K562 (cell line): Measurements from ENCODE around the gene TK1. TPM values are rescaled to one million over a fixed set of nuclear protein-coding genes. Genes with fewer than 3 reads are reported as not detected.

Experiments
- ATAC-seq: fragments of 200-7000 bp; cut with Tn5 transposase; 3 replicates; pipeline ENCODE4 v1.9.1; 2020; ENCODE audit warnings: moderate library complexity
- BruUV-seq: library from RNA; stranded (reverse); fragments of 400-500 nt; replicated peaks from 2 replicates; lab custom pipeline; 2021; lab: Mats Ljungman, UMichigan
- CTCF ChIA-PET: fragments of 300-600 bp; formaldehyde crosslinking; extraction: SDS; loops from one replicate; lab custom pipeline; 2021; ENCODE audit warnings: low intra/inter-chr PET ratio; lab: Yijun Ruan, JAX
- POLR2A ChIA-PET: fragments of 300-600, 350-650 bp; sonication (Branson Sonifier 250); formaldehyde crosslinking; extraction: SDS; loops from one replicate; lab custom pipeline; 2021; ENCODE audit warnings: antibody characterized with exemption, inconsistent platforms; lab: Yijun Ruan, JAX
- DNase-seq, 4 experiments: peaks; one replicate each; pipeline versions ENCODE4 v3.0.0 to v3.0.0-alpha.2; 2011 to 2018; ENCODE audit warnings: low spot score in 3 of 4, mixed read lengths in 3 of 4; ENCODE audit errors: extremely low read depth in 1 of 4
- FAIRE-seq: peaks from 2 replicates; lab custom pipeline; 2011; peaks lifted over from hg19 to GRCh38; lab: Jason Lieb, UNC
- H2AFZ ChIP-seq: 2 replicates; pipeline ENCODE4 v1.6.0; 2011; ENCODE audit warnings: low read depth, low read length, control low read depth, inconsistent platforms
- H3K27ac ChIP-seq: fragments of 200-600 bp; 3 replicates; pipeline ENCODE4 v1.8.0; 2011; ENCODE audit warnings: low read depth, mild to moderate bottlenecking, control low read depth, inconsistent platforms, low read length, moderate library complexity, mixed read lengths; ENCODE audit errors: extremely low read depth
- H3K27me3 ChIP-seq, 2 experiments: fragments of 300-600 bp in 1 of 2; 2 replicates in 1 of 2; 3 replicates in 1 of 2; pipeline versions ENCODE4 v1.6.0 to v1.8.0; 2011; ENCODE audit warnings: inconsistent platforms in 2 of 2, low read length in 2 of 2, mild to moderate bottlenecking in 1 of 2, mixed read lengths in 1 of 2, moderate library complexity in 1 of 2; ENCODE audit not compliant: control insufficient read depth in 2 of 2, insufficient read depth in 2 of 2
- H3K36me3 ChIP-seq: fragments of 300-600 bp; 3 replicates; pipeline ENCODE4 v1.8.0; 2011; ENCODE audit warnings: mild to moderate bottlenecking, low read length, inconsistent platforms; ENCODE audit not compliant: control insufficient read depth, insufficient read depth
- H3K4me1 ChIP-seq, 2 experiments: fragments of 200-600 bp in 1 of 2; replicated peaks in 1 of 2; 2 replicates in 1 of 2; 3 replicates in 1 of 2; pipeline versions ENCODE4 v1.5.1 to v1.8.0; 2011; ENCODE audit warnings: inconsistent platforms in 2 of 2, low read length in 2 of 2, mild to moderate bottlenecking in 1 of 2, mixed read lengths in 1 of 2, moderate library complexity in 1 of 2; ENCODE audit not compliant: control insufficient read depth in 2 of 2, insufficient read depth in 2 of 2
- H3K4me2 ChIP-seq: 2 replicates; pipeline ENCODE4 v1.6.1; 2011; ENCODE audit warnings: low read length, control low read depth, inconsistent platforms, mixed read lengths; ENCODE audit not compliant: insufficient read depth
- H3K4me3 ChIP-seq: fragments of 200-600 bp; sonication (generic), shearing (Covaris generic); 2 replicates; pipeline ENCODE4 v1.5.1; 2016; ENCODE audit warnings: control low read depth, inconsistent platforms
- H3K79me2 ChIP-seq: fragments of 200-600 bp; 3 replicates; pipeline ENCODE4 v1.8.0; 2011; ENCODE audit warnings: low read length, inconsistent platforms; ENCODE audit not compliant: control insufficient read depth, insufficient read depth
- H3K9ac ChIP-seq, 2 experiments: 2 replicates each; pipeline versions ENCODE4 v1.6.0 to v1.6.1; 2011; ENCODE audit warnings: low read depth in 2 of 2, low read length in 2 of 2, control low read depth in 1 of 2, inconsistent platforms in 1 of 2, mild to moderate bottlenecking in 1 of 2, mixed read lengths in 1 of 2; ENCODE audit not compliant: insufficient read depth in 1 of 2
- H3K9me1 ChIP-seq: one replicate; pipeline ENCODE4 v1.6.0; 2011; ENCODE audit warnings: inconsistent platforms, mild to moderate bottlenecking, low read length, moderate library complexity; ENCODE audit not compliant: control insufficient read depth, insufficient read depth
- H3K9me3 ChIP-seq: replicated peaks from 2 replicates; pipeline ENCODE4 v1.5.1; 2011; ENCODE audit warnings: low read depth, low read length, inconsistent platforms; ENCODE audit not compliant: control insufficient read depth, insufficient read depth
- H4K20me1 ChIP-seq: replicated peaks from 2 replicates; pipeline ENCODE4 v1.6.1; 2011; ENCODE audit warnings: low read length, inconsistent platforms, mixed read lengths; ENCODE audit not compliant: control insufficient read depth, insufficient read depth
- MED1 ChIP-seq: sonication (generic); formaldehyde crosslinking; IDR thresholded peaks from 2 replicates; pipeline ENCODE4 v1.8.1; 2023; ENCODE audit warnings: missing genetic modification reagents, borderline replicate concordance
- PCBP1 ChIP-seq: fragments of 200-400 bp; formaldehyde crosslinking; IDR thresholded peaks from 2 replicates; pipeline ENCODE4 v1.6.1; 2018; ENCODE audit warnings: mild to moderate bottlenecking, low read depth, low read length; ENCODE audit not compliant: poor library complexity, severe bottlenecking
- POLR2H ChIP-seq: IDR thresholded peaks from 2 replicates; pipeline ENCODE4 v1.6.1; 2016; ENCODE audit warnings: missing genetic modification characterization, low read depth, mild to moderate bottlenecking, control low read depth, missing compliant biosample characterization, moderate library complexity
- PRMT5 ChIP-seq: sonication (generic); formaldehyde crosslinking; IDR thresholded peaks from 2 replicates; pipeline ENCODE4 v1.5.0; 2020; ENCODE audit warnings: missing genetic modification reagents
- TAF15 ChIP-seq: fragments of 200-400 bp; formaldehyde crosslinking; IDR thresholded peaks from 2 replicates; pipeline ENCODE4 v1.6.1; 2017; ENCODE audit warnings: mild to moderate bottlenecking, low read depth, low read length, moderate library complexity
- TCF7 ChIP-seq: sonication (generic); IDR thresholded peaks from 2 replicates; pipeline ENCODE4 v1.6.1; 2016; ENCODE audit warnings: antibody characterized with exemption, borderline replicate concordance
- ZNF354B ChIP-seq: fragments of 250-450 bp; sonication (Bioruptor Pico); IDR thresholded peaks from 2 replicates; pipeline ENCODE4 v1.4.0; 2020
- WGBS: fragments of 100-300 bp; shearing (Covaris generic); methylation state at CpG from one replicate; pipeline ENCODE4 v1.1.6; 2016; ENCODE audit warnings: low coverage, mixed read lengths; ENCODE audit not compliant: insufficient coverage; ENCODE audit errors: missing lambda C conversion rate; 5-methylcytosine and 5-hydroxymethylcytosine counted together
- in situ Hi-C: fragments of 300-500 bp; cut with MboI; formaldehyde crosslinking; loops from 4 replicates; pipeline ENCODE4 v1.15.0; 2018; ENCODE audit warnings: inconsistent platforms, mixed read lengths
- intact Hi-C: fragments of 100-400 bp; cut with micrococcal nuclease; formaldehyde crosslinking; loops from 2 replicates; pipeline ENCODE4 v1.14.2; 2022
- polyA plus RNA-seq, 8 experiments: library from polyadenylated mRNA; depleted of rRNA in 4 of 8; stranded (reverse) in 5 of 8; unstranded in 3 of 8; fragments of >200 nt; fragmentation: Nextera tagmentation in 2 of 8; fragmentation: Illumina TruSeq in 1 of 8; extraction: Ambion mirVana in 2 of 8; extraction: Trizol in 1 of 8; gene quantifications; 2 replicates each; pipeline versions ENCODE4 v1.2.1 to v1.2.3, GENCODE V29; 2011 to 2014; ENCODE audit warnings: inconsistent platforms in 1 of 8, missing spikeins in 1 of 8
- total RNA-seq, 7 experiments: library from RNA; depleted of rRNA in 6 of 7; stranded (reverse); fragments of >200 nt in 6 of 7; fragmentation: Illumina TruSeq in 2 of 7; extraction: Trizol in 2 of 7; gene quantifications; 2 replicates each; pipeline versions ENCODE4 v1.2.1 to v1.2.3, GENCODE V29; 2011 to 2021; ENCODE audit warnings: low replicate concordance in 1 of 7
- TF ChIP-seq, protein P1 (sequence below): fragments of 450-650 bp; formaldehyde crosslinking; IDR thresholded peaks from 2 replicates; pipeline ENCODE4 v1.4.0; 2020; ENCODE audit warnings: mild to moderate bottlenecking, moderate library complexity
- TF ChIP-seq, protein P2 (sequence below): fragments of 250-450 bp; sonication (Bioruptor Pico); IDR thresholded peaks from 2 replicates; pipeline ENCODE4 v1.4.0; 2020; ENCODE audit warnings: mild to moderate bottlenecking, moderate library complexity

Gene TK1
- total and polyA plus RNA-seq, 9 of the 15 experiments (the other 6 are each of a cell fraction or from before 2014, with no cell fraction given): 8.4 to 280 (median 103) TPM

DNA sequence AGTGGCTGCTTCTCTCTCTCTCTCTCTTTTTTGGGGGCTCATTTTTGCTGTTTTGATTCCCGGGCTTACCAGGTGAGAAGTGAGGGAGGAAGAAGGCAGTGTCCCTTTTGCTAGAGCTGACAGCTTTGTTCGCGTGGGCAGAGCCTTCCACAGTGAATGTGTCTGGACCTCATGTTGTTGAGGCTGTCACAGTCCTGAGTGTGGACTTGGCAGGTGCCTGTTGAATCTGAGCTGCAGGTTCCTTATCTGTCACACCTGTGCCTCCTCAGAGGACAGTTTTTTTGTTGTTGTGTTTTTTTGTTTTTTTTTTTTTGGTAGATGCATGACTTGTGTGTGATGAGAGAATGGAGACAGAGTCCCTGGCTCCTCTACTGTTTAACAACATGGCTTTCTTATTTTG lies 36.9 kb upstream of the TK1 start:
- Histone ChIP-seq H3K4me2 (no peak overlapping the region), H3K79me2 (peaks cover 6% of the 10 kb centered on the region; the same call in 1 of the 3 replicates), H3K27me3 (no peaks in the 10 kb centered on the region), H3K4me3 (no peak overlapping the region), H2AFZ (no peak overlapping the region), H3K4me1 (peaks cover 0 to 12% of the 10 kb centered on the region in 2 experiments; a peak in 3 of 5 replicates), H3K9me1 (no peaks in the 10 kb centered on the region), H3K9me3 (no peaks in the 10 kb centered on the region), H3K9ac (no peak overlapping the region), H3K27ac (no peak overlapping the region), H3K36me3 (peaks cover 63% of the 10 kb centered on the region; the same call in 2 of the 3 replicates), H4K20me1 (0 out of 2 replicates have a peak, but pooled peaks cover 2% of the 10 kb centered on the region)
- CTCF ChIA-PET: no interaction called here
- BruUV-seq: no TSS peak
- 85% methylated on average over 3 of the region's 3 CpGs for WGBS
- FAIRE-seq (no peak), DNase-seq (no peak), ATAC-seq (no peak)
- in situ Hi-C loops: no loop called here
- TF ChIP-seq, protein P1, sequence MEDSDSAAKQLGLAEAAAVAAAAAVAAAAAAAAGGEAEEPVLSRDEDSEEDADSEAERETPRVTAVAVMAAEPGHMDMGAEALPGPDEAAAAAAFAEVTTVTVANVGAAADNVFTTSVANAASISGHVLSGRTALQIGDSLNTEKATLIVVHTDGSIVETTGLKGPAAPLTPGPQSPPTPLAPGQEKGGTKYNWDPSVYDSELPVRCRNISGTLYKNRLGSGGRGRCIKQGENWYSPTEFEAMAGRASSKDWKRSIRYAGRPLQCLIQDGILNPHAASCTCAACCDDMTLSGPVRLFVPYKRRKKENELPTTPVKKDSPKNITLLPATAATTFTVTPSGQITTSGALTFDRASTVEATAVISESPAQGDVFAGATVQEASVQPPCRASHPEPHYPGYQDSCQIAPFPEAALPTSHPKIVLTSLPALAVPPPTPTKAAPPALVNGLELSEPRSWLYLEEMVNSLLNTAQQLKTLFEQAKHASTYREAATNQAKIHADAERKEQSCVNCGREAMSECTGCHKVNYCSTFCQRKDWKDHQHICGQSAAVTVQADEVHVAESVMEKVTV (CRISPR knock-in tag): no peak
- TF ChIP-seq POLR2H (tag): no peak
- TF ChIP-seq MED1: no peak
- no peak for TF ChIP-seq TAF15
- no peak for TF ChIP-seq ZNF354B
- no peak for TF ChIP-seq PCBP1
- TF ChIP-seq, protein P2, sequence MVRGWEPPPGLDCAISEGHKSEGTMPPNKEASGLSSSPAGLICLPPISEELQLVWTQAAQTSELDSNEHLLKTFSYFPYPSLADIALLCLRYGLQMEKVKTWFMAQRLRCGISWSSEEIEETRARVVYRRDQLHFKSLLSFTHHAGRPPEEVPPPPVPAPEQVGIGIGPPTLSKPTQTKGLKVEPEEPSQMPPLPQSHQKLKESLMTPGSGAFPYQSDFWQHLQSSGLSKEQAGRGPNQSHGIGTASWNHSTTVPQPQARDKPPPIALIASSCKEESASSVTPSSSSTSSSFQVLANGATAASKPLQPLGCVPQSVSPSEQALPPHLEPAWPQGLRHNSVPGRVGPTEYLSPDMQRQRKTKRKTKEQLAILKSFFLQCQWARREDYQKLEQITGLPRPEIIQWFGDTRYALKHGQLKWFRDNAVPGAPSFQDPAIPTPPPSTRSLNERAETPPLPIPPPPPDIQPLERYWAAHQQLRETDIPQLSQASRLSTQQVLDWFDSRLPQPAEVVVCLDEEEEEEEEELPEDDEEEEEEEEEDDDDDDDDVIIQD (CRISPR knock-in tag): no peak
- TF ChIP-seq PRMT5: no peak
- TF ChIP-seq TCF7: no peak
- intact Hi-C loops: no loop called here
- POLR2A ChIA-PET: interaction anchor here (0.5 to 4.3 kb wide), 4 partner anchors 9 to 96 kb away, joined by 3 to 30 read pairs (median 3); partner anchors contain the start of gene BIRC5
